ENCODE results near the gene QKI.

QKI gene

GRCh38 chr6:163568275-163568674, 153.8 kb downstream of the QKI start:
- Mint-ChIP-seq H3K4me3 (no peak overlapping the region), H3K4me1 (peaks cover 5% of the 10 kb centered on the region), H3K9me3 (no peaks in the 10 kb centered on the region), H3K27ac (no peak overlapping the region), H3K36me3 (peaks cover 77% of the 10 kb centered on the region)
- ATAC-seq (no peak), DNase-seq (ENCODE audit: low spot score in 2 of 2) (no peak)

- Mint-ChIP-seq H3K4me1 (peaks cover 5% of the 10 kb centered on the region), H3K27ac (no peak overlapping the region), H3K4me3 (no peak overlapping the region), H3K36me3 (peaks cover 53% of the 10 kb centered on the region), H3K9me3 (no peaks in the 10 kb centered on the region)
- ATAC-seq (no peak), DNase-seq (ENCODE audit: low spot score in 2 of 2) (no peak)
Measured at GRCh38 chr6:163570579-163571231, 156.2 kb downstream of the QKI start.

- no peaks in the 10 kb centered on the region for H3K9me3 Mint-ChIP-seq
- H3K4me1 Mint-ChIP-seq: peaks cover 5% of the 10 kb centered on the region
- ATAC-seq: no peak
- DNase-seq (ENCODE audit: low spot score in 2 of 2): no peak
- no peak overlapping the region for H3K4me3 Mint-ChIP-seq
- H3K27ac Mint-ChIP-seq: no peak overlapping the region
- H3K36me3 Mint-ChIP-seq: peaks cover 42% of the 10 kb centered on the region
Measured at GRCh38 chr6:163571730-163572129, 157.2 kb downstream of the QKI start.

GRCh38 chr6:163572612-163573011, 158.1 kb downstream of the QKI start:
- ATAC-seq (no peak), DNase-seq (ENCODE audit: low spot score in 2 of 2) (no peak)
- H3K36me3 Mint-ChIP-seq: peaks cover 34% of the 10 kb centered on the region
- peaks cover 5% of the 10 kb centered on the region for H3K4me1 Mint-ChIP-seq
- H3K4me3 Mint-ChIP-seq: no peak overlapping the region
- H3K9me3 Mint-ChIP-seq: no peaks in the 10 kb centered on the region
- no peak overlapping the region for H3K27ac Mint-ChIP-seq

- no peak overlapping the region for H3K27ac Mint-ChIP-seq
- H3K9me3 Mint-ChIP-seq: no peaks in the 10 kb centered on the region
- ATAC-seq (no peak), DNase-seq (ENCODE audit: low spot score in 2 of 2) (no peak)
- H3K36me3 Mint-ChIP-seq: peaks cover 29% of the 10 kb centered on the region
- no peak overlapping the region for H3K4me3 Mint-ChIP-seq
- H3K4me1 Mint-ChIP-seq: peaks cover 5% of the 10 kb centered on the region
Measured at GRCh38 chr6:163573503-163574179, 159.1 kb downstream of the QKI start.

- no peak overlapping the region for H3K27ac Mint-ChIP-seq
- H3K4me1 Mint-ChIP-seq: no peaks in the 10 kb centered on the region
- no peak overlapping the region for H3K4me3 Mint-ChIP-seq
- H3K36me3 Mint-ChIP-seq: peaks cover 17% of the 10 kb centered on the region
- ATAC-seq (no peak), DNase-seq (ENCODE audit: low spot score in 2 of 2) (no peak)
- H3K9me3 Mint-ChIP-seq: no peaks in the 10 kb centered on the region
Measured at GRCh38 chr6:163576114-163576513, 161.6 kb downstream of the QKI start.

- Mint-ChIP-seq H3K36me3 (peaks cover 7% of the 10 kb centered on the region), H3K27ac (no peak overlapping the region), H3K4me1 (no peaks in the 10 kb centered on the region), H3K9me3 (no peaks in the 10 kb centered on the region), H3K4me3 (no peak overlapping the region)
- DNase-seq (ENCODE audit: low spot score in 2 of 2) (no peak), ATAC-seq (no peak)
Measured at GRCh38 chr6:163577404-163577803, 162.9 kb downstream of the QKI start.

GRCh38 chr6:163579111-163579879, 164.8 kb downstream of the QKI start:
- Mint-ChIP-seq H3K4me1 (peaks cover 6% of the 10 kb centered on the region), H3K9me3 (no peaks in the 10 kb centered on the region), H3K36me3 (no peaks in the 10 kb centered on the region), H3K27ac (no peak overlapping the region), H3K4me3 (no peak overlapping the region)
- DNase-seq (ENCODE audit: low spot score in 2 of 2) (no peak), ATAC-seq (no peak)

- no peaks in the 10 kb centered on the region for H3K36me3 Mint-ChIP-seq
- ATAC-seq (no peak), DNase-seq (ENCODE audit: low spot score in 2 of 2) (no peak)
- H3K27ac Mint-ChIP-seq: no peak overlapping the region
- peaks cover 6% of the 10 kb centered on the region for H3K4me1 Mint-ChIP-seq
- no peaks in the 10 kb centered on the region for H3K9me3 Mint-ChIP-seq
- H3K4me3 Mint-ChIP-seq: no peak overlapping the region
Measured at GRCh38 chr6:163579880-163580295, 165.4 kb downstream of the QKI start.

GRCh38 chr6:163580311-163581030, 166.0 kb downstream of the QKI start:
- H3K27ac Mint-ChIP-seq: no peak overlapping the region
- no peaks in the 10 kb centered on the region for H3K9me3 Mint-ChIP-seq
- no peaks in the 10 kb centered on the region for H3K36me3 Mint-ChIP-seq
- H3K4me1 Mint-ChIP-seq: peaks cover 6% of the 10 kb centered on the region
- no peak overlapping the region for H3K4me3 Mint-ChIP-seq
- no peak for DNase-seq (ENCODE audit: low spot score in 2 of 2)
- no peak for ATAC-seq

GRCh38 chr6:163583558-163583957, 169.0 kb downstream of the QKI start:
- DNase-seq (ENCODE audit: low spot score in 2 of 2) (no peak), ATAC-seq (no peak)
- peaks cover 11% of the 10 kb centered on the region for H3K4me1 Mint-ChIP-seq
- H3K4me3 Mint-ChIP-seq: no peak overlapping the region
- H3K36me3 Mint-ChIP-seq: no peaks in the 10 kb centered on the region
- H3K27ac Mint-ChIP-seq: no peak overlapping the region
- H3K9me3 Mint-ChIP-seq: no peaks in the 10 kb centered on the region

GRCh38 chr6:163585932-163586437, 171.5 kb downstream of the QKI start:
- no peak for DNase-seq (ENCODE audit: low spot score in 2 of 2)
- H3K4me3 Mint-ChIP-seq: no peak overlapping the region
- no peak overlapping the region for H3K27ac Mint-ChIP-seq

GRCh38 chr6:163586888-163587287, 172.4 kb downstream of the QKI start:
- Mint-ChIP-seq H3K27ac (no peak overlapping the region), H3K36me3 (peaks cover 6% of the 10 kb centered on the region), H3K4me3 (no peak overlapping the region), H3K9me3 (peaks cover 7% of the 10 kb centered on the region), H3K4me1 (peaks cover 11% of the 10 kb centered on the region)
- DNase-seq (ENCODE audit: low spot score in 2 of 2) (no peak), ATAC-seq (no peak)

More at GRCh38 chr6:163585932-163586437, 171.5 kb downstream of the QKI start:
- ATAC-seq: no peak
- H3K4me1 Mint-ChIP-seq: peaks cover 11% of the 10 kb centered on the region
- H3K36me3 Mint-ChIP-seq: peaks cover 6% of the 10 kb centered on the region
- H3K9me3 Mint-ChIP-seq: peaks cover 4% of the 10 kb centered on the region

- H3K9me3 Mint-ChIP-seq: peaks cover 18% of the 10 kb centered on the region
- peaks cover 11% of the 10 kb centered on the region for H3K4me1 Mint-ChIP-seq
- peaks cover 6% of the 10 kb centered on the region for H3K36me3 Mint-ChIP-seq
- ATAC-seq (no peak), DNase-seq (ENCODE audit: low spot score in 2 of 2) (no peak)
- no peak overlapping the region for H3K4me3 Mint-ChIP-seq
- H3K27ac Mint-ChIP-seq: no peak overlapping the region
Measured at GRCh38 chr6:163588220-163588919, 173.9 kb downstream of the QKI start.
